Esophagus muscularis mucosa (tissue), 4 donors: Measurements from ENCODE around the gene NGDN. TPM values are rescaled to one million over a fixed set of nuclear protein-coding genes. Genes with fewer than 3 reads are reported as not detected.

Source experiments
- DNase-seq: peaks from one replicate; pipeline ENCODE4 v3.0.0-alpha.2; 2017; ENCODE audit errors: extremely low spot score
- H3K27ac ChIP-seq, 4 donors: fragments of 200-600 bp; sonication (generic); replicated peaks in 1 of 4; 1 replicate in 3 of 4; 2 replicates in 1 of 4; pipeline ENCODE4 v1.5.1; 2016 to 2019; ENCODE audit warnings: mild to moderate bottlenecking in 1 of 4
- H3K27me3 ChIP-seq, 4 donors: fragments of 200-600 bp; sonication (generic); one replicate each; pipeline versions ENCODE4 v1.5.1 to v1.6.0; 2016 to 2019
- H3K36me3 ChIP-seq, 4 donors: fragments of 200-600 bp; sonication (generic); one replicate each; pipeline ENCODE4 v1.5.1; 2016 to 2019
- H3K4me1 ChIP-seq, 4 donors: fragments of 200-600 bp; sonication (generic); one replicate each; pipeline ENCODE4 v1.5.1; 2016 to 2019
- H3K4me3 ChIP-seq, 4 donors: fragments of 200-600 bp; sonication (generic); 1 replicate in 2 of 4; 2 replicates in 2 of 4; pipeline ENCODE4 v1.5.1; 2016 to 2019; ENCODE audit warnings: mild to moderate bottlenecking in 4 of 4, moderate library complexity in 1 of 4
- H3K9me3 ChIP-seq, 4 donors: fragments of 200-600 bp; sonication (generic); 1 replicate in 3 of 4; 2 replicates in 1 of 4; pipeline ENCODE4 v1.5.1; 2016 to 2019
- EP300 ChIP-seq: sonication (generic); formaldehyde crosslinking; IDR thresholded peaks from one replicate; pipeline ENCODE4 v1.6.1; 2017; ENCODE audit warnings: antibody characterized with exemption
- POLR2A ChIP-seq: fragments of 450-650 bp; IDR thresholded peaks from one replicate; pipeline ENCODE4 v1.6.1; 2017; ENCODE audit warnings: antibody characterized with exemption, moderate library complexity, mild to moderate bottlenecking, low read depth
- POLR2AphosphoS5 ChIP-seq, 2 donors: sonication (generic); formaldehyde crosslinking; IDR thresholded peaks; one replicate each; pipeline ENCODE4 v1.6.1; 2017; ENCODE audit warnings: antibody characterized with exemption in 2 of 2
- WGBS: methylation state at CpG from one replicate; pipeline ENCODE4 v1.1.5; 2018; 5-methylcytosine and 5-hydroxymethylcytosine counted together
- intact Hi-C: fragments of 100-400 bp; cut with DNase I; formaldehyde crosslinking; loops from one replicate; pipeline ENCODE4 v1.15.1; 2023
- total RNA-seq, 4 donors: library from RNA; depleted of rRNA; stranded (reverse); fragments of >200 nt; gene quantifications; one replicate each; pipeline versions ENCODE4 v1.1.0 to v1.2.1, GENCODE V29; 2016
- TF ChIP-seq, protein P1 (sequence below), 3 experiments: fragments of 200-600 bp in 2 of 3; fragments of 450-650 bp in 1 of 3; sonication (generic) in 2 of 3; IDR thresholded peaks; one replicate each; pipeline ENCODE4 v1.5.1; 2017 to 2019; ENCODE audit warnings: antibody characterized with exemption in 3 of 3, mild to moderate bottlenecking in 2 of 3, moderate library complexity in 1 of 3

The NGDN gene
- total RNA-seq, 4 donors from 2014 or later: 21.6 to 43.2 (median 34.0) TPM

DNA sequence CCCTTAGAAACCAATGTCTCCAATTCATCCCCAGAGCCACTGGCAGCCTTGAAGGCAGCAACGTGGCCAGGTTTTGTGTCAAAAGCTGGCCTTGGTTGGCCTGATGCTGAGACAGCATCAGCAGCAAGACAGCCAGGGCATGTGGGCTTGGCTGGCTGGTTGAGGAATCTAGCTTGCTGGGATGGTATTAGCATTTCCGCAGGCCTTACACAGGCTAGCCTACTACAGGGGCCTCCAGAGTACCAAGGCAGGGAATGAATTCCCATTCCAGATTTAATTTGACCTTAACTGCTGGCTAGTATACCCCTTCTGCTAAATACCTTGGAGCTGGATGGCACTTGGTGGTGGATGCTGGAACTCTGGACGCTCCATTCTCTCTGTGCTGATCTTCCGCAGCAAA, 15.8 kb downstream of the NGDN start:
- no peak for DNase-seq
- no peak overlapping the region for H3K4me3 ChIP-seq
- no peaks in the 10 kb centered on the region for H3K9me3 ChIP-seq
- no peak overlapping the region for H3K27ac ChIP-seq
- H3K36me3 ChIP-seq: peaks cover 0 to 56% (median 21%) of the 10 kb centered on the region in 4 donors
- intact Hi-C loops: no loop called here
- TF ChIP-seq EP300 (no peak), POLR2A (no peak), POLR2AphosphoS5 (IDR thresholded peaks at IDR 0.05) (no peak)
- TF ChIP-seq, protein P1, sequence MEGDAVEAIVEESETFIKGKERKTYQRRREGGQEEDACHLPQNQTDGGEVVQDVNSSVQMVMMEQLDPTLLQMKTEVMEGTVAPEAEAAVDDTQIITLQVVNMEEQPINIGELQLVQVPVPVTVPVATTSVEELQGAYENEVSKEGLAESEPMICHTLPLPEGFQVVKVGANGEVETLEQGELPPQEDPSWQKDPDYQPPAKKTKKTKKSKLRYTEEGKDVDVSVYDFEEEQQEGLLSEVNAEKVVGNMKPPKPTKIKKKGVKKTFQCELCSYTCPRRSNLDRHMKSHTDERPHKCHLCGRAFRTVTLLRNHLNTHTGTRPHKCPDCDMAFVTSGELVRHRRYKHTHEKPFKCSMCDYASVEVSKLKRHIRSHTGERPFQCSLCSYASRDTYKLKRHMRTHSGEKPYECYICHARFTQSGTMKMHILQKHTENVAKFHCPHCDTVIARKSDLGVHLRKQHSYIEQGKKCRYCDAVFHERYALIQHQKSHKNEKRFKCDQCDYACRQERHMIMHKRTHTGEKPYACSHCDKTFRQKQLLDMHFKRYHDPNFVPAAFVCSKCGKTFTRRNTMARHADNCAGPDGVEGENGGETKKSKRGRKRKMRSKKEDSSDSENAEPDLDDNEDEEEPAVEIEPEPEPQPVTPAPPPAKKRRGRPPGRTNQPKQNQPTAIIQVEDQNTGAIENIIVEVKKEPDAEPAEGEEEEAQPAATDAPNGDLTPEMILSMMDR (IDR thresholded peaks at IDR 0.05): no peak
- H3K4me1 ChIP-seq: no peaks in the 10 kb centered on the region
- no peaks in the 10 kb centered on the region for H3K27me3 ChIP-seq
- WGBS: 84% methylated on average over 4 of the region's 4 CpGs

DNA sequence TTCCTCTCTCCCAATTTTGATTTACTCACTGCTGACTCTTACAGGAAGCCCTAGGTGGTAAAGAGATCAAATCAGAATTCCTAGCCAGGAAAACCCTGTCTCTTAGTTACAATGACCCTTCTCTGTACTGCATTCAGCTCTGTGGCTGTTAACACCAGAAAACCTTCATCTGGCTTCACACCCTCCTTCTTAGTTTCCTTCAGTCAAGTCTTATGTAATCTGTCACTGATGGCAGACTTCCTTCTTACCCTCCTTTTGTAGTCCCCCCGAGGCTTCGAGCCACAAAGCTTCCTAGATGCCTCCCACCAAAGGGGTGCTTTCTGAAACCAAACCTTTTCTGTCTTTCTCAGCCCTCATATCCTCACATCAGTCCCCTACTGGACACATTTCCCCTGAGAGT, 16.5 kb downstream of the NGDN start:
- TF ChIP-seq POLR2A: no peak
- no peak for DNase-seq
- peaks cover 0 to 50% (median 17%) of the 10 kb centered on the region in 4 donors for H3K36me3 ChIP-seq
- H3K27me3 ChIP-seq: no peaks in the 10 kb centered on the region
- no peak overlapping the region for H3K4me3 ChIP-seq
- H3K27ac ChIP-seq: no peak overlapping the region
- no peaks in the 10 kb centered on the region for H3K9me3 ChIP-seq
- no peaks in the 10 kb centered on the region for H3K4me1 ChIP-seq
- WGBS: 81% methylated on average over 2 of the region's 2 CpGs
- intact Hi-C loops: no loop called here

DNA sequence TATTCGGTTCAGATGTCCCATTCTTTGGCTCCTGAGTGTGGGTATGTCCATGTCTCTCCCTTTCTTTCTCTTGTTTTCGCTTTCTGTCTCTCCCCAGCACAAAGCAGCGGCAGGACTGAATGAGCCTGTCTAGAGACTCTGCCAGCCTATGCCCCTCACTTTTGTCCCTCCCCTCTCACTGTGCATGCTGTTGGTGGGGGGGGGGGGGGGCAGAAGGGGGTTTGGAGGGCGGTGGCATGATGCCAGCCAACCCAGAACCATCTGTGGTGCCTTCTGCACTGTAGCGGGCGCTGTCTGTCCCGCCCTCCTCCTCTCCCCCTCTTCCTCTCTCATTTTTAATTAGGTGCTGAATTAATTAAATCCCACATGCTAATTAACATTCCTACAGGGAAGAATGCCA, 17.7 kb downstream of the NGDN start:
- Histone ChIP-seq H3K4me3 (no peak overlapping the region), H3K4me1 (no peaks in the 10 kb centered on the region), H3K9me3 (no peaks in the 10 kb centered on the region), H3K27ac (no peak overlapping the region), H3K36me3 (peaks cover 0 to 52% (median 14%) of the 10 kb centered on the region in 4 donors), H3K27me3 (no peaks in the 10 kb centered on the region)
- no peak for DNase-seq
- WGBS: 80% methylated on average over 7 of the region's 7 CpGs
- intact Hi-C loops: no loop called here
- TF ChIP-seq EP300 (no peak), POLR2AphosphoS5 (IDR thresholded peaks at IDR 0.05) (no peak)
- TF ChIP-seq, protein P1 (IDR thresholded peaks at IDR 0.05): no peak

DNA sequence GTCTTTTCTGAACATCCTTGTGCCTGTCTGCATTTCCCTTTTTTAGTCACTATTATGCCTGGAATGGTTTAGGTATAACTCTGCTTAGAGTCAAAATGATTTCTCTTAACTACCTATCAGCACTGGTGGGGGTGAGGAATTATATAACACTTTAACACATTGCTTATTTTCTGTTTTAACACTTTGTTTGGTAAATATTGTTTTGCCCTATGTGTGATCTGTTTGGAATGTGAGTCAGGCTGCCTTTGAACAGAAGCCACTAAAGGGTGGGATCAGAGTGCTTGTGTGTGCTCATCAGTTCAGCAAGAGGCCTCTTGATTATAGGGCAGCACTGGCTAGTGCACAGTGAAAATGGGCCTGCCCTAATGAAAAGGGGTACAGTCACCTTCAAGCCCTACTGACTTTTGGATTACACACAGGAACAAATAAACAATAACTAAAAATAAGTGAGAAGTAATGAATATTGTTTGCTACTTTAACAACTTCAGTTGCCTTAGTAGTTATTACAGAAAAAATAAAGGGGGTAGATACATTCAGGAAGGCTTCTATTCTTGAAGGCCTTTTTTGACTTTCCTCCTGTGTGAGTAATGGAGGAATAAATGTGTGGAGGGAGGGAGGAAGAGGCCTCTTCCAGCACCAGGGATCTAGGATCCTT, 23.2 kb downstream of the NGDN start:
- TF ChIP-seq EP300 (no peak), POLR2AphosphoS5 (IDR thresholded peaks at IDR 0.05) (no peak), POLR2A (no peak)
- TF ChIP-seq, protein P1 (IDR thresholded peaks at IDR 0.05): no peak
- no peak overlapping the region for H3K27ac ChIP-seq
- intact Hi-C loops: no loop called here
- no peak overlapping the region for H3K4me3 ChIP-seq
- no peaks in the 10 kb centered on the region for H3K9me3 ChIP-seq
- H3K36me3 ChIP-seq: peaks cover 0 to 10% (median 0%) of the 10 kb centered on the region in 4 donors
- H3K27me3 ChIP-seq: no peaks in the 10 kb centered on the region
- no peaks in the 10 kb centered on the region for H3K4me1 ChIP-seq
- no peak for DNase-seq

DNA sequence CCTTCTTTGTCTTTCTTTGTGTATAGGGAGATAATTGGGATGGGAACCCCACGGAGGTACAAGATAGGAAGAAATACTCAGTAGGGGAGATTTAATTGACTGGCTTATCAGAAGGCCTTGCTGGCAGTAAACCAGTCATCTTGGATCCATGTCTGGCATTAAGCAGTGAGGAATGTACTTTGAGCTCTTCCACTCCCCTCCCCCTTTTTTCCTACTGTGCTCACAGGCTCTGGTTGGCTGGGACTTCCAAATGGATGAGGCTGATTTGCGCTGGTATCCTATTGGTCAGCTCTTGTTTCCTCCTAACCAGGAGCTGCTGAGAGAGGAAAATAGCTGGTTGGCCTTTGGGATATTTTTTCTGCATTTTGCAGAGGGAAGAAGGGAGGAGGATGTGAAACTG, 24.7 kb downstream of the NGDN start:
- intact Hi-C loops: no loop called here
- Histone ChIP-seq H3K4me1 (no peaks in the 10 kb centered on the region), H3K9me3 (no peaks in the 10 kb centered on the region), H3K4me3 (no peak overlapping the region), H3K27ac (no peak overlapping the region), H3K27me3 (no peaks in the 10 kb centered on the region), H3K36me3 (peaks cover 0 to 7% (median 0%) of the 10 kb centered on the region in 4 donors)
- WGBS: 67% methylated on average over 2 of the region's 2 CpGs
- no peak for TF ChIP-seq EP300
- no peak for TF ChIP-seq POLR2AphosphoS5 (IDR thresholded peaks at IDR 0.05)
- TF ChIP-seq, protein P1 (IDR thresholded peaks at IDR 0.05): no peak
- TF ChIP-seq POLR2A: no peak
- no peak for DNase-seq
